ENCODE measurements around the gene RASGRP2.

DNA sequence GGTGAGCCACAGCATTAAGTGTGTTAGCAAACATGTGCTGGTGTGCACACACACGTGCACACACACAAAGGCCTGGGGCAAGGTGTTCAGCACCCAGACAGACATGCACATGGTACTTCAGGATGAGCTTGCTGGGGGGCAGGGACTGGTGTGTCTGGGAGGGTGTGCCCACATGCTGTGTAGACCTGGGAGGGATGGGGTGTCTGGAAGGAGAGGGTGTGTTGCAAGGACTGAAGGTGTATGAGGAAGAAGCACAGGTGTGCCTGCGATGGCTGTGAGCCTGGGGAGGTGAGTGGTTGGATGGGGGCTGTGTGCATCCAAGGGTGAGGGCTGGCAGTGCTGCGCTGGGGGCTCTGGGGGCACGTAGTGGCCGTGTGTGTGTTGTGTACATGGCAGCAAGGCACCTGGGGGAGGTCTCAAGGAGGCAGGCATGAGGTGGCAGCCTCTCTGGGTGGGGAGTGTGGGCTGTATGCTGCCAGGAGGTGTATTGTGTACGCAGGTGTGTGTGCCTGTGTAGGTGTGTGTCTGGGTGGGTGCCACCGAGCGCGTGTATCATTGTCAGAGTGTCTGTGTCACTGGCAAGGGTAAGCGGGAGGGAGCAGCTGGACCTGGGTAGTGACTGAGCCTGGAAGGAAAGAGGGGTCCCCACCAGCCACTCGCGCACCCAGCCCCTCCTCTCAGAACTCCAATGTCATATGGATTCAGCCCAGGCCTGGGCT is 23.1 kb downstream of the RASGRP2 start:
- TF ChIP-seq, protein P1, sequence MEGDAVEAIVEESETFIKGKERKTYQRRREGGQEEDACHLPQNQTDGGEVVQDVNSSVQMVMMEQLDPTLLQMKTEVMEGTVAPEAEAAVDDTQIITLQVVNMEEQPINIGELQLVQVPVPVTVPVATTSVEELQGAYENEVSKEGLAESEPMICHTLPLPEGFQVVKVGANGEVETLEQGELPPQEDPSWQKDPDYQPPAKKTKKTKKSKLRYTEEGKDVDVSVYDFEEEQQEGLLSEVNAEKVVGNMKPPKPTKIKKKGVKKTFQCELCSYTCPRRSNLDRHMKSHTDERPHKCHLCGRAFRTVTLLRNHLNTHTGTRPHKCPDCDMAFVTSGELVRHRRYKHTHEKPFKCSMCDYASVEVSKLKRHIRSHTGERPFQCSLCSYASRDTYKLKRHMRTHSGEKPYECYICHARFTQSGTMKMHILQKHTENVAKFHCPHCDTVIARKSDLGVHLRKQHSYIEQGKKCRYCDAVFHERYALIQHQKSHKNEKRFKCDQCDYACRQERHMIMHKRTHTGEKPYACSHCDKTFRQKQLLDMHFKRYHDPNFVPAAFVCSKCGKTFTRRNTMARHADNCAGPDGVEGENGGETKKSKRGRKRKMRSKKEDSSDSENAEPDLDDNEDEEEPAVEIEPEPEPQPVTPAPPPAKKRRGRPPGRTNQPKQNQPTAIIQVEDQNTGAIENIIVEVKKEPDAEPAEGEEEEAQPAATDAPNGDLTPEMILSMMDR (IDR thresholded peaks at IDR 0.05) = no peak
- TF ChIP-seq POLR2A (IDR thresholded peaks at IDR 0.05) (no peak), POLR2AphosphoS5 (IDR thresholded peaks at IDR 0.05) (no peak)
